ACC112 (cell line): Measurements from ENCODE around the gene USP3.
"Not testable (repeated sequence)": the region's sequence is repeated elsewhere in the genome, so short reads cannot be mapped to it uniquely, and the experiment has no call there.

Source experiments
- H2AFZ ChIP-seq: fragments of 200-600 bp; sonication (generic); one replicate; pipeline ENCODE4 v1.6.0; 2017; ENCODE audit warnings: antibody characterized with exemption, low read length; ENCODE audit not compliant: unreplicated experiment
- H3K27ac ChIP-seq: fragments of 200-600 bp; sonication (generic); 2 replicates; pipeline ENCODE4 v1.5.1; 2014; ENCODE audit warnings: low read depth, mild to moderate bottlenecking, antibody characterized with exemption, low read length, moderate library complexity
- H3K27me3 ChIP-seq: fragments of 200-600 bp; sonication (generic); 2 replicates; pipeline ENCODE4 v1.6.1; 2014; ENCODE audit warnings: mild to moderate bottlenecking, antibody characterized with exemption, low read length, moderate library complexity, mixed read lengths; ENCODE audit not compliant: insufficient read depth
- H3K36me3 ChIP-seq: fragments of 200-600 bp; sonication (generic); 2 replicates; pipeline ENCODE4 v1.6.1; 2016; ENCODE audit warnings: mild to moderate bottlenecking, antibody characterized with exemption, low read length, moderate library complexity, mixed read lengths; ENCODE audit not compliant: insufficient read depth
- H3K4me1 ChIP-seq: fragments of 200-600 bp; sonication (generic); one replicate; pipeline ENCODE4 v1.6.1; 2016; ENCODE audit warnings: low read length, mixed read lengths; ENCODE audit not compliant: insufficient read depth, unreplicated experiment, control insufficient read depth
- H3K4me3 ChIP-seq: fragments of 200-600 bp; sonication (generic); 2 replicates; pipeline ENCODE4 v1.5.1; 2014; ENCODE audit warnings: mild to moderate bottlenecking, low read depth, low read length
- H3K79me2 ChIP-seq: fragments of 200-600 bp; sonication (generic); one replicate; pipeline ENCODE4 v1.6.0; 2016; ENCODE audit warnings: low read length; ENCODE audit not compliant: control insufficient read depth, unreplicated experiment, insufficient read depth

USP3 gene

GRCh38 chr15:63531586-63531985 is 27.2 kb downstream of the USP3 start:
- no peaks in the 10 kb centered on the region for H3K27me3 ChIP-seq
- H2AFZ ChIP-seq = no peak overlapping the region
- H3K4me3 ChIP-seq = no peak overlapping the region
- H3K4me1 ChIP-seq = peaks cover 9% of the 10 kb centered on the region
- no peaks in the 10 kb centered on the region for H3K36me3 ChIP-seq
- H3K27ac ChIP-seq = no peak overlapping the region
- peaks cover 83% of the 10 kb centered on the region for H3K79me2 ChIP-seq

GRCh38 chr15:63532307-63532744 is 27.9 kb downstream of the USP3 start:
- Histone ChIP-seq H3K27me3 (no peaks in the 10 kb centered on the region), H3K36me3 (no peaks in the 10 kb centered on the region), H2AFZ (no peak overlapping the region), H3K4me3 (no peak overlapping the region), H3K4me1 (peaks cover 9% of the 10 kb centered on the region), H3K79me2 (peaks cover 76% of the 10 kb centered on the region), H3K27ac (no peak overlapping the region)

- H3K4me1 ChIP-seq, H3K4me3 ChIP-seq, H3K27ac ChIP-seq, H3K36me3 ChIP-seq, H3K27me3 ChIP-seq, H2AFZ ChIP-seq: not testable (repeated sequence)
- H3K79me2 ChIP-seq = peaks cover 53% of the 10 kb centered on the region
These were observed 30.5 kb downstream of the USP3 start for GRCh38 chr15:63534888-63535287.

- Histone ChIP-seq H3K79me2 (peaks cover 52% of the 10 kb centered on the region), H3K4me3 (no peak overlapping the region), H3K27ac (no peak overlapping the region), H3K27me3 (no peaks in the 10 kb centered on the region), H3K36me3 (peaks cover 5% of the 10 kb centered on the region), H3K4me1 (peaks cover 9% of the 10 kb centered on the region), H2AFZ (no peak overlapping the region)
These were observed 31.3 kb downstream of the USP3 start for GRCh38 chr15:63535689-63536088.

GRCh38 chr15:63538876-63539275 is 34.5 kb downstream of the USP3 start:
- Histone ChIP-seq H3K36me3 (peaks cover 5% of the 10 kb centered on the region), H3K27ac (no peak overlapping the region), H2AFZ (no peak overlapping the region), H3K27me3 (no peaks in the 10 kb centered on the region), H3K4me3 (no peak overlapping the region), H3K79me2 (peaks cover 33% of the 10 kb centered on the region), H3K4me1 (no peaks in the 10 kb centered on the region)

- Histone ChIP-seq H3K27ac (no peak overlapping the region), H2AFZ (no peak overlapping the region), H3K4me1 (no peaks in the 10 kb centered on the region), H3K27me3 (no peaks in the 10 kb centered on the region), H3K4me3 (no peak overlapping the region), H3K36me3 (peaks cover 5% of the 10 kb centered on the region), H3K79me2 (peaks cover 27% of the 10 kb centered on the region)
These were observed 35.1 kb downstream of the USP3 start for GRCh38 chr15:63539521-63539920.

- Histone ChIP-seq H3K36me3 (peaks cover 5% of the 10 kb centered on the region), H3K4me3 (no peak overlapping the region), H3K4me1 (no peaks in the 10 kb centered on the region), H2AFZ (no peak overlapping the region), H3K27ac (no peak overlapping the region), H3K27me3 (no peaks in the 10 kb centered on the region), H3K79me2 (peaks cover 24% of the 10 kb centered on the region)
These were observed 35.6 kb downstream of the USP3 start for GRCh38 chr15:63539998-63540397.

- H3K79me2 ChIP-seq = peaks cover 20% of the 10 kb centered on the region
- no peaks in the 10 kb centered on the region for H3K4me1 ChIP-seq
- no peaks in the 10 kb centered on the region for H3K27me3 ChIP-seq
- H3K4me3 ChIP-seq = no peak overlapping the region
- no peak overlapping the region for H3K27ac ChIP-seq
- no peak overlapping the region for H2AFZ ChIP-seq
- H3K36me3 ChIP-seq = peaks cover 5% of the 10 kb centered on the region
These were observed 36.1 kb downstream of the USP3 start for GRCh38 chr15:63540449-63540848.

- Histone ChIP-seq H3K4me3 (no peak overlapping the region), H3K27me3 (no peaks in the 10 kb centered on the region), H3K4me1 (no peaks in the 10 kb centered on the region), H2AFZ (no peak overlapping the region), H3K36me3 (0 out of 2 replicates have a peak, but pooled peaks cover 4% of the 10 kb centered on the region), H3K79me2 (peaks cover 12% of the 10 kb centered on the region), H3K27ac (no peak overlapping the region)
These were observed 40.0 kb downstream of the USP3 start for GRCh38 chr15:63544258-63545026.

GRCh38 chr15:63545520-63545919 is 41.1 kb downstream of the USP3 start:
- Histone ChIP-seq H3K36me3 (0 out of 2 replicates have a peak, but pooled peaks cover 4% of the 10 kb centered on the region), H3K4me3 (no peak overlapping the region), H3K27ac (no peak overlapping the region), H3K79me2 (peaks cover 8% of the 10 kb centered on the region), H2AFZ (no peak overlapping the region), H3K4me1 (no peaks in the 10 kb centered on the region), H3K27me3 (no peaks in the 10 kb centered on the region)

GRCh38 chr15:63551400-63551799 is 47.0 kb downstream of the USP3 start:
- Histone ChIP-seq H3K4me1 (peaks cover 32% of the 10 kb centered on the region), H2AFZ (no peak overlapping the region), H3K36me3 (no peaks in the 10 kb centered on the region), H3K79me2 (peaks cover 12% of the 10 kb centered on the region), H3K27ac (no peak overlapping the region), H3K27me3 (no peaks in the 10 kb centered on the region), H3K4me3 (no peak overlapping the region)
